Thyroid gland (tissue), 4 donors: Measurements from ENCODE around the gene KRTAP5-8.

ENCODE experiments used
- CTCF ChIP-seq, 6 experiments: fragments of 200-600 bp in 3 of 6; fragments of 450-650 bp in 3 of 6; sonication (generic) in 3 of 6; IDR thresholded peaks; one replicate each; pipeline ENCODE4 v1.5.1; 2016 to 2019; ENCODE audit warnings: antibody characterized with exemption in 6 of 6, mild to moderate bottlenecking in 2 of 6, inconsistent platforms in 1 of 6, moderate library complexity in 1 of 6
- POLR2A ChIP-seq, 2 donors: fragments of 450-650 bp; IDR thresholded peaks; one replicate each; pipeline ENCODE4 v1.6.1; 2017; ENCODE audit warnings: antibody characterized with exemption in 2 of 2, mild to moderate bottlenecking in 2 of 2, moderate library complexity in 1 of 2

- TF ChIP-seq CTCF (IDR thresholded peaks at IDR 0.05) (no peak), POLR2A (IDR thresholded peaks at IDR 0.05) (no peak)
Observed at GRCh38 chr11:71565263-71565662, 27.4 kb downstream of the KRTAP5-8 start, which contains the start of gene KRTAP5-10.
